GM12891 (cell line): ENCODE data around the gene CTTNBP2NL.
"Not testable (repeated sequence)": the region's sequence is repeated elsewhere in the genome, so short reads cannot be mapped to it uniquely, and the experiment has no call there.

ENCODE experiments used
- DNase-seq: peaks from one replicate; pipeline ENCODE4 v3.0.0; 2011; ENCODE audit warnings: low spot score; ENCODE audit not compliant: insufficient read length
- FAIRE-seq: peaks from 2 replicates; lab custom pipeline; 2011; peaks lifted over from hg19 to GRCh38; lab: Jason Lieb, UNC
- PAX5 ChIP-seq: IDR thresholded peaks from 2 replicates; pipeline ENCODE4 v1.6.1; 2011; ENCODE audit warnings: low read length, moderate library complexity, mild to moderate bottlenecking; ENCODE audit not compliant: insufficient read depth, severe bottlenecking
- POLR2A ChIP-seq: IDR thresholded peaks from 2 replicates; pipeline ENCODE4 v1.6.1; 2011; ENCODE audit warnings: low read depth, low read length, control low read depth
- POLR2AphosphoS5 ChIP-seq: IDR thresholded peaks from 2 replicates; pipeline ENCODE4 v1.6.1; 2011; ENCODE audit warnings: low read depth, low read length, control low read depth
- POU2F2 ChIP-seq: IDR thresholded peaks from 2 replicates; pipeline ENCODE4 v1.6.1; 2011; ENCODE audit warnings: low read depth, mild to moderate bottlenecking, control low read depth, low read length, moderate library complexity
- SPI1 ChIP-seq: IDR thresholded peaks from 2 replicates; pipeline ENCODE4 v1.6.1; 2011; ENCODE audit warnings: low read depth, low read length, control low read depth
- TAF1 ChIP-seq: IDR thresholded peaks from 2 replicates; pipeline ENCODE4 v1.6.1; 2011; ENCODE audit warnings: low read depth, low read length, control low read depth

The CTTNBP2NL gene

GRCh38 chr1:112396653-112397471, 848 bp downstream of the CTTNBP2NL start:
- no peak for DNase-seq
- FAIRE-seq, result no peak
- TF ChIP-seq SPI1 (0 out of 2 replicates have a peak, but pooled peaks have one; percentile 16), PAX5 (no peak), POLR2A (no peak)

- no peak for DNase-seq
Observed at GRCh38 chr1:112397841-112398240, 1.8 kb downstream of the CTTNBP2NL start.

GRCh38 chr1:112399456-112399855, 3.4 kb downstream of the CTTNBP2NL start:
- no peak for TF ChIP-seq POU2F2
- no peak for TF ChIP-seq TAF1
- TF ChIP-seq PAX5, result no peak
- FAIRE-seq (no peak), DNase-seq (no peak)

More at GRCh38 chr1:112397841-112398240, 1.8 kb downstream of the CTTNBP2NL start:
- no peak for FAIRE-seq
- TF ChIP-seq SPI1 (peak; percentile 30; the same call in 1 of the 2 replicates), POU2F2 (no peak), POLR2A (no peak)

- not testable (repeated sequence) for DNase-seq, FAIRE-seq
Observed at GRCh38 chr1:112400706-112401105, 4.7 kb downstream of the CTTNBP2NL start.

GRCh38 chr1:112402682-112403643, 6.9 kb downstream of the CTTNBP2NL start:
- TF ChIP-seq SPI1 (0 out of 2 replicates have a peak, but pooled peaks have one; percentile 29), POLR2AphosphoS5 (no peak)
- DNase-seq (no peak), FAIRE-seq (no peak)

GRCh38 chr1:112406771-112407170, 10.8 kb downstream of the CTTNBP2NL start:
- FAIRE-seq, result no peak
- DNase-seq, result no peak
- TF ChIP-seq POLR2AphosphoS5, result no peak
- TF ChIP-seq POLR2A, result no peak
- no peak for TF ChIP-seq TAF1
- no peak for TF ChIP-seq PAX5
- no peak for TF ChIP-seq SPI1
- no peak for TF ChIP-seq POU2F2

- FAIRE-seq (no peak), DNase-seq (no peak)
- no peak for TF ChIP-seq TAF1
- TF ChIP-seq PAX5, result no peak
- TF ChIP-seq POLR2AphosphoS5, result no peak
- TF ChIP-seq SPI1, result no peak
- no peak for TF ChIP-seq POLR2A
- no peak for TF ChIP-seq POU2F2
Observed at GRCh38 chr1:112409414-112409813, 13.4 kb downstream of the CTTNBP2NL start.

- DNase-seq, result no peak
- TF ChIP-seq PAX5 (no peak), POLR2A (no peak), POLR2AphosphoS5 (no peak), SPI1 (no peak), POU2F2 (no peak), TAF1 (no peak)
Observed at GRCh38 chr1:112410673-112411072, 14.7 kb downstream of the CTTNBP2NL start.

GRCh38 chr1:112417271-112417670, 21.3 kb downstream of the CTTNBP2NL start:
- DNase-seq (no peak), FAIRE-seq (no peak)
- no peak for TF ChIP-seq POLR2A
- TF ChIP-seq PAX5, result no peak
- TF ChIP-seq POLR2AphosphoS5, result no peak
- no peak for TF ChIP-seq SPI1
- no peak for TF ChIP-seq TAF1
- TF ChIP-seq POU2F2, result no peak

More at GRCh38 chr1:112410673-112411072, 14.7 kb downstream of the CTTNBP2NL start:
- no peak for FAIRE-seq

- TF ChIP-seq SPI1 (no peak), POLR2AphosphoS5 (no peak), POU2F2 (no peak), TAF1 (no peak), PAX5 (no peak), POLR2A (no peak)
- FAIRE-seq (no peak), DNase-seq (no peak)
Observed at GRCh38 chr1:112418099-112418892, 22.3 kb downstream of the CTTNBP2NL start.
